Measurements from ENCODE around the gene TPST2.
A peak's percentile ranks its signal among the peaks of the same experiment; 100 is the strongest.

The TPST2 gene

GRCh38 chr22:26579331-26579886 lies 10.5 kb downstream of the TPST2 start:
- peak in 4 of 5 experiments; percentile 15 to 79 (median 53) for DNase-seq

GRCh38 chr22:26577081-26577480 lies 12.9 kb downstream of the TPST2 start:
- DNase-seq: no peak

- no peak for DNase-seq
These were observed 13.8 kb downstream of the TPST2 start for GRCh38 chr22:26576026-26576680.

- no peak for DNase-seq
These were observed 15.8 kb downstream of the TPST2 start for GRCh38 chr22:26574001-26574723.

- no peak for DNase-seq
These were observed 16.8 kb downstream of the TPST2 start for GRCh38 chr22:26573026-26573662.

- no peak for DNase-seq
These were observed 18.9 kb downstream of the TPST2 start for GRCh38 chr22:26570864-26571525.

- no peak for DNase-seq
These were observed 19.8 kb downstream of the TPST2 start for GRCh38 chr22:26570115-26570514.

GRCh38 chr22:26568207-26568706 lies 21.7 kb downstream of the TPST2 start:
- DNase-seq: no peak

- DNase-seq: no peak
These were observed 22.3 kb downstream of the TPST2 start for GRCh38 chr22:26567610-26568009.

GRCh38 chr22:26566994-26567393 lies 22.9 kb downstream of the TPST2 start:
- DNase-seq: no peak

- DNase-seq: no peak
These were observed 24.0 kb downstream of the TPST2 start for GRCh38 chr22:26565889-26566288.

GRCh38 chr22:26565181-26565580 lies 24.8 kb downstream of the TPST2 start:
- no peak for DNase-seq

GRCh38 chr22:26564672-26565071 lies 25.3 kb downstream of the TPST2 start:
- DNase-seq: no peak

- DNase-seq: no peak
These were observed 25.8 kb downstream of the TPST2 start for GRCh38 chr22:26564181-26564580.

GRCh38 chr22:26563022-26563421 lies 26.9 kb downstream of the TPST2 start:
- peak in 1 of 5 experiments; percentile 42 for DNase-seq

- DNase-seq: no peak
These were observed 28.0 kb downstream of the TPST2 start for GRCh38 chr22:26561756-26562417.

GRCh38 chr22:26559961-26560575 lies 29.9 kb downstream of the TPST2 start:
- no peak for DNase-seq

- no peak for DNase-seq
These were observed 31.6 kb downstream of the TPST2 start for GRCh38 chr22:26558248-26558895.

GRCh38 chr22:26556904-26557303 lies 33.0 kb downstream of the TPST2 start:
- no peak for DNase-seq

GRCh38 chr22:26555478-26555877 lies 34.5 kb downstream of the TPST2 start:
- no peak for DNase-seq

- no peak for DNase-seq
These were observed 35.0 kb downstream of the TPST2 start for GRCh38 chr22:26554956-26555355.

Measured in T-helper 2 cell (primary cell).